GM21381 (cell line): ENCODE results near the gene PSEN1.

Source experiments
- ATAC-seq: cut with Tn5 transposase; IDR thresholded peaks from one replicate; pipeline ENCODE4 v1.9.1; 2021; ENCODE audit warnings: mild to moderate bottlenecking, moderate library complexity; ENCODE audit not compliant: unreplicated experiment

PSEN1 gene

DNA sequence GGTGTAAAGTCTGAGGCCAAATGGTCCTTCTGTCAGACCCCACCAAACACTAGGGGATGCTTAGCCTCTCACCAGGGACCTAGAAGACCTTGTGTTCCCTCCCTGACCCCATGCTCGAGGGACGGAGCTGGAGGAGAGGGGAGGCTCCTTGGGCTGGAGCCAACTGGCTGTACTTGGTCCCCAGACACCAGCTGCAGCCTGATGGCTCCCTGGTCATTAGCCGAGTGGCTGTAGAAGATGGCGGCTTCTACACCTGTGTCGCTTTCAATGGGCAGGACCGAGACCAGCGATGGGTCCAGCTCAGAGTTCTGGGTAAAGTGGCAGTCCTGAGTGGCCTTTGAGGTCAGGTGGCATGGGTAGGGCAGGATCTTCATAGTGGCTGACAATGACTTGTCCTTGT, 130.0 kb downstream of the PSEN1 start:
- ATAC-seq, result no peak

DNA sequence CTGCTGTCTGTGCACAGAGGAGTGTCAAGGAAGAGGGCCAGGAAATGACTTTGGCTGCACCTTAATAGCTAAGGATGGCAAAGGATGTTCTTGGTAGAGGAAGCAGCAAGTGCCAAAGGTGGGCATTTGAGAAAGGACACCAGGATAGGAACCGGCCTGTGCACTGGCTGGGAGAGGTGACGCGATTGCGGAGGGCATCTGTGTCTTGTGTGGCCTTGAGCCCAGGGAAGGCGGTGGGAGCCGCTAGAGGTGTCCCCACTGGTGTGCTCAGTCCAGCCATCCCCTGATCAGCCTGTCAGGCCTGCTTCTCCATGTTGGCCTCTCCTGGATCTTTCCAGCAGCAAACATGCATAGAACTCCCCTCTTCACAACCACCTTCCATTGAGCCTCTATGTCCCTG, 131.2 kb downstream of the PSEN1 start:
- ATAC-seq, result no peak

DNA sequence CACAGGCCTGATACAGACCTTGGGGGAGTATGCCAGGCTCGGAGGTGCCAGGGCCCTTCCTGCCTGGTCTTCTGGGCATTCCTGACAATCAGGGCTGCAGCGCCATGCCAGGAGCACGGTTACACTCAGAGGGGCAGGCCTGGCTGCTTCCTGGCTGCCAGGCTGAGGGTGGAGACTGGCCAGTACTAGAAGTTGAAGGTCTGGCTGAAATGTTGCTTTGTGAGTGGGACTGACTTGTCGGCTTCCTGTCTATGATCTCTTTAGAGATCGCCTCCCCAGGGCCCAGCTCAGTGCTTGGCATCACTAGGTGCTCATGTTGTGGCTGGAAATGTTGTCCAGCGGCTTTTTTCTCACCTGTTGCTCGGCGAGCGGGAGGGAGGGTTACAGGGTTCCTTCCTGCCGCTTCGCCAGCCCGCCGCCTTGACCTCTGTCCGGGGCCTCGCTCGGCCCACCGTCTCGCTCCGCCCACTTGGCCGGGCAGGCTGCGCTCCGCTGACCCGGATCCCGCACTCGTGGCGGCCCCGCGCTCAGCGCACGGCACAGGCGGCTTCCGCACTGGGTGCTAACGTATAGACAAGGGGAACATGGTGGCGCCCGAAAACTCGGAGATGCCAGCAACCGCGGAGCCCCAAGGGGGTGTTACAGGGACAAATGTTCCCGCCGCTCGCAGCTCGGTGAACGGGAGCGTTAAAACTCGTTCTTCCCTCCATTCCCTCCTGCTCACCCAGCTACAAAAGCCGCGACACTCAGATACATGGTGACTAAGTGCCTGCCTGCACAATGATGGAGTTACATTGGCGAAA, 133.6 kb downstream of the PSEN1 start:
- ATAC-seq, result peak; percentile 75

DNA sequence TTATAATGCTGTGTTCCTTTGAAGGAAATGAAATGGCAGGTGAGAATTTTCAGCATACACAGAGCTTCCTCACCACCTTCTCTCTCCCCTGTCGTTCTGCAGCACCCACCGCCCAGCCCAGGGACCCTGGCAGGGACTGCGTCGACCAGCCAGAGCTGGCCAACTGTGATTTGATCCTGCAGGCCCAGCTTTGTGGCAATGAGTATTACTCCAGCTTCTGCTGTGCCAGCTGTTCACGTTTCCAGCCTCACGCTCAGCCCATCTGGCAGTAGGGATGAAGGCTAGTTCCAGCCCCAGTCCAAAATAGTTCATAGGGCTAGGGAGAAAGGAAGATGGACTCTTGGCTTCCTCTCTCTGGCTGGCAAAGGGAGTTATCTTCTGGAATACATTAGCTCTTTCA, 136.1 kb downstream of the PSEN1 start:
- ATAC-seq, result no peak
